Stimulated activated effector memory CD8-positive, alpha-beta T cell treated with anti-CD3 and anti-CD28 coated beads, Interleukin-12 subunit alpha, Interleukin-12 subunit beta, amount 100 ng/mL, for 72 hours (primary cell): ENCODE measurements around the gene TTBK1.
A peak's percentile ranks its signal among the peaks of the same experiment; 100 is the strongest.

Source experiments
- ATAC-seq: fragments of 150-1000 bp; cut with Tn5 transposase; 2 replicates; pipeline ENCODE4 v1.10.0; 2021
- DNase-seq, 2 donors: peaks; one replicate each; pipeline ENCODE4 v3.0.0; 2021 to 2022; ENCODE audit warnings: low spot score in 2 of 2
- H3K27ac Mint-ChIP-seq: one replicate; pipeline ENCODE4 v1.8.0; 2022; ENCODE audit warnings: mild to moderate bottlenecking, mixed read lengths
- H3K36me3 Mint-ChIP-seq: one replicate; pipeline ENCODE4 v1.8.0; 2022; ENCODE audit warnings: mild to moderate bottlenecking, mixed read lengths
- H3K4me1 Mint-ChIP-seq: one replicate; pipeline ENCODE4 v1.8.0; 2022; ENCODE audit warnings: mixed read lengths
- H3K4me3 Mint-ChIP-seq: one replicate; pipeline ENCODE4 v1.8.0; 2022; ENCODE audit warnings: mild to moderate bottlenecking, mixed read lengths
- H3K9me3 Mint-ChIP-seq: one replicate; pipeline ENCODE4 v1.8.0; 2022; ENCODE audit warnings: mixed read lengths

The TTBK1 gene

DNA sequence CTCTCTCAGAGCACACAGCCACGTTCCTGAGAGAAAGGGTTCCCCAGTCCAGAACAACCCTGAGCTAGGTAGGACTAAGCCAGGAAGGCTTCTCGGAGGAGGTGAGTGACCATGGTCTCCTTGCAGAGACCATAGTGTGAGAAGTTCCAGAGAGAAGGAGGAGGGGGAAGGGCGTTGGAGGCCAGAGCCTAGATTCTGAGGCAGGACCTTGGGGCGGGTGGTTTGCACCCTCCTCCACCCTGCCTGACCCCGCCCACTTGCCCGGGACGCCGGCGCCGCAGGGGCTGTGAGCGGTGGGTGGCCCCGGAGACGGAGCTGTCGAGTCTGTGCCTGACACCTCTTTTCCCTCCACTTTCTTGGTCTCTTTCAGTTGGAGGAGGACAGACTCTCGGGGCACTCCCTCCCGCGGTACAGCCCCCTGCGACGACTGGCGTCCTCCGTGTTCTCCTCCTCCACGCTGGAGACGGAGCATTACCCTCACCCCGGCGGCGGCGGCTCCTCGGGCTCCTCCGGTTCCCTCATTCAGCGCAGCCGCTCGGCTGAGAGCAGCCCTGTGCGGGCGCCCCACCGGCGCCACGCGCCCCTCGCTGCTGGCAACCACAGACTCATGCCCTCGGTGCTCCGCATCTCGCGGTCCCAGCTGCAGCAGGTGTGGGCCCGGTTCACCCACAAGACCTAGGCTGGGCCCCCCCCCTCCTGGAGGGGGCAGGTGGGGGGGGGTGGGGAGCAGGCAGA lies 26.2 kb downstream of the TTBK1 start:
- H3K4me1 Mint-ChIP-seq, result peaks cover 19% of the 10 kb centered on the region
- H3K36me3 Mint-ChIP-seq, result no peaks in the 10 kb centered on the region
- H3K9me3 Mint-ChIP-seq, result no peaks in the 10 kb centered on the region
- ATAC-seq (peak; percentile 63), DNase-seq (peak in 1 of 2 donors; percentile 70)
- H3K27ac Mint-ChIP-seq, result no peak overlapping the region
- H3K4me3 Mint-ChIP-seq, result peak overlapping the region; percentile 65

DNA sequence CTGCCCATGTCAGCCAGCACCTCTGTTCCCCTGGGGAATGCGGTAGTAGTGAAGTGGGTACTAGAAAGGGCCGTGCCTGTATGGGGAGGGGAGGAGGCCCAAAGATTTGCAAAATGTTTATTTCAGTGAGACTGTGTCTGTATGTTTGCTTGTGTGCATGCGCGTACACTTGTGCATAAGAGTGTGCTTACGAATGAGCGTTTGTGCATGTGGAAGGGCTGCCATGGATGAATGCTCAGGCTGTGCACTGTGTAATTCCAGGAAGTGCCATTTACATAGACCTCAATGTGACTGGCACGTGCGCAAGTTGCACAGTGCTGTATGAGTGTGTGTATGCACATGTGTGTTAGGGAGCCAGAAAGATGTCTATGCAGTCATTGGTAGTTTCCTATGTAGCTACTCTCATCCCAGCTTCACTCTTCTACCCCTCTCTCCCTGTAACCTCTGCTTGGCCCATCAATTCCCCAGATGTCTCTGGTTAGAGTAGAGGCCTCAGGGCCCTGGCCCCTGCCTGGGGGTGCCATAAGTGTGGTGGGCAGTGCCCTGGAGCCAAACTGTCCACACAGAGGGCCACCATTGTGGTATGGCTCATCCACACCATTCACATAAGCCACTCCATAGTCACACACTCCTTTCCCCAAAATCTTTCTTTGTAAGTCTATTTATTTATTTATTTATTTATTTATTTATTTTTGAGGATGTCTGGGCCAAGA lies 28.0 kb downstream of the TTBK1 start:
- H3K27ac Mint-ChIP-seq, result no peak overlapping the region
- H3K36me3 Mint-ChIP-seq, result no peaks in the 10 kb centered on the region
- H3K9me3 Mint-ChIP-seq, result no peaks in the 10 kb centered on the region
- no peak for DNase-seq
- H3K4me1 Mint-ChIP-seq, result peaks cover 24% of the 10 kb centered on the region
- peak; percentile 4 for ATAC-seq
- H3K4me3 Mint-ChIP-seq, result no peak overlapping the region

DNA sequence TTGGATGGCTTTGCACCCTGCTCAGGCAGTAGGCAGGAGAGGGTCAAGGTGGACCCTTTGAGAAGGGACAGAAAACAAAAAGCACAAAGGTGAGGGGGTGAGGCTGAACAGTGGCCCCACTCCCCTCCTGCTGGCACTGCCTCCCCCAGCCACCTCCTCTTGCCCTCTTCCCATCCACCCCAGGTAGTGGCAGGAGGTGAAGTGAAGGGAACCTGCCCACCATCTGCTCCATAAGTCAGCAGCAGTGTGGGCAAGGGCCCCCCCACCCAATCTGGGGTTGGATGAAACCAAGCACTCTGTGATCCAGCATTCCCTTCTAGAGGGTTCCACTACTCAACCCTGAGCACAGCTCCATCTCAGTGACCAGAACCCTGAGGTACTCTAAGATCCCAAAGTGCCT lies 28.7 kb downstream of the TTBK1 start:
- ATAC-seq, result no peak
- Mint-ChIP-seq H3K36me3 (no peaks in the 10 kb centered on the region), H3K4me1 (peaks cover 29% of the 10 kb centered on the region), H3K4me3 (no peak overlapping the region), H3K9me3 (no peaks in the 10 kb centered on the region), H3K27ac (no peak overlapping the region)
- DNase-seq, result no peak

DNA sequence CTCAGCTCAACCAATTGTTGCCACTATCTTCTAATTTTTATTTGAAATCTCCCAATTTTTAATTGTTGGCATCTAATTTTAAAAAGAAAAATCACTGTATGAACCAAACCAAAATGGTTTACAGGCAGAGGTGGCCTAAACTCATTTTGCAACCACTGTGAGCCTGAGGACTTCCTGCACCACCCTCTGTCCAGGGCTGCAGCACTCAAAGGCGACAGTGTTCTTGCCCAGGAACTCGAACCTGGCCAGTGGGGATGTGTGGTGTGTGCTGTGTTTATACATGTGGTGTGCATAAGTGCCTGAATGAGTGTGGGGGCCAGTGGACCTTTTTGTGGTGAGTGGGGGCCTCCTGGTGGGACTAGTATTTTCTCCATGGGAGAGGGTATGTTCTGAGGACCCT lies 30.4 kb downstream of the TTBK1 start:
- peak overlapping the region; percentile 72 for H3K4me3 Mint-ChIP-seq
- no peaks in the 10 kb centered on the region for H3K36me3 Mint-ChIP-seq
- no peak overlapping the region for H3K27ac Mint-ChIP-seq
- peaks cover 39% of the 10 kb centered on the region for H3K4me1 Mint-ChIP-seq
- ATAC-seq, result no peak
- no peak for DNase-seq
- no peaks in the 10 kb centered on the region for H3K9me3 Mint-ChIP-seq

DNA sequence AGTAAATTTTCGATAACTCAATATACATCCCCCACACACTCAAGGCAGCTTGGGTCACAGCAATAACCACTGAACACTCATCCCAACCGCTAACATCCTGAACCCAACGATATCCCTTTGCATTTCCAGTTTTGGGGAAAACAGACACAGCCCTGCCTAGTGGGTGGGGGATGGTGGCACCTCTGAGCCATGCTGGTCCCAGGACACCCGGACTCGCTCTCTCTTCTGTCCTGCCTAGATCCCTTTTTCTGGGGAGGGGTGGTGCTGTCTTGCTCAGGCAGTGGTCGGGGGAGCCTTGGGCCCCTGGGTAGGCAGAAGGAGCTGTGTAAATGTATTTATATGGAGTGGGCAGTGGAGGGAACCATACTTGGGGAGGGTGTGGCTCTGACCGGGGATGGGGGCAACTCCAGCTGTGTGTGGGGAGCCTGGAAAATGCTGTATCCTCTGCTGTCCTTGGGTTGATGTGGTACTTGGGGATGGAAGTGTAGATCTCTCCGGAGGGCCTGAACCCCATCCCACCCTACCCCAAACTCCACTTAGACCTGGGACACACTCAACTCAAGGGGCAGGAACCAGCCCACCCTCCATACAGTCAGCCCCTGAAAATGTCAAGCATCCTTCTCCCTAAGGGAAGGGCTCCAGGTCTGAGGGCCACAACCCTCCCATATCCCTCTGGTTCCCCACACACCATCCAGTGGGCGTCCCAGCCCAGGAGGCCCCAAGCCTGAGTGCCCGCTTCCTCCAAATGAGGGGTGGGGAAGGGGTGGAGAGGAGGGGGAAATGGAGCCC lies 31.0 kb downstream of the TTBK1 start:
- Mint-ChIP-seq H3K9me3 (no peaks in the 10 kb centered on the region), H3K27ac (no peak overlapping the region), H3K4me3 (peak overlapping the region; percentile 72), H3K36me3 (no peaks in the 10 kb centered on the region), H3K4me1 (peaks cover 34% of the 10 kb centered on the region)
- no peak for ATAC-seq
- no peak for DNase-seq

DNA sequence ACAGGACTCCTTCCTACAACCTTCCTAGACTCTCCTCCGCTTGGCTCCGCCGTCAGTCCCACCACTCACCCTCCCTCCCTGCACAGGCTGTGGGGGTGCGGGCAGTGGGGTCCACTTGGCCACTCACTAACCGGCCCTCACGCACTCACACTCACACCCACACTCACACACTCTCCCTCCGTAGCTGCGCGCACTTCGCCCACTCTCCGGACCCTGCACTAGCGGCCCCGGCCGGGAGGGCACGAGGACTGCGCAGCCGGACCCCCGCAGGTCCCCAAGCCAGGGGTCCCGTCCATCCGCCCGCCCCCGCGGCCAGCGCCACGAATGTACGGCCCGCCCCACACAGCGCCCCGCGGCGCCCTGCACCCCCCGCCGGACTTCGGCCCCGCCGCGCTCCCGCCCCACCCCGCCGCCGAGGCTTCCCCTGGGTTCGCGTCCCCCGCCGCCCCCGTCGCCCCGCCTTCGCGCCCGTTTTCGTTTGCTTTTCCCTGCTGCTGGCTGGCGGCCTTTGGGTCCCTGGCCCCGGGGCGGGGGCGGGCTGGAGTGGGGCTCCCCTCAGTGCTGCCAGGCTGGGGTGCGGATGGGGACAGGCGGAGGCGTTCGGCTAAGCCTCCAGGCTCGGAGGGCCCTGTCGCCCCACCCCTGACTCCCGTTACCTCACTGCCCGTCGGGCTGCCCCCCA lies 31.8 kb downstream of the TTBK1 start:
- Mint-ChIP-seq H3K36me3 (no peaks in the 10 kb centered on the region), H3K4me1 (peaks cover 30% of the 10 kb centered on the region), H3K4me3 (peak overlapping the region; percentile 72), H3K9me3 (no peaks in the 10 kb centered on the region), H3K27ac (no peak overlapping the region)
- ATAC-seq, result peak; percentile 51
- peak in 1 of 2 donors; percentile 57 for DNase-seq

DNA sequence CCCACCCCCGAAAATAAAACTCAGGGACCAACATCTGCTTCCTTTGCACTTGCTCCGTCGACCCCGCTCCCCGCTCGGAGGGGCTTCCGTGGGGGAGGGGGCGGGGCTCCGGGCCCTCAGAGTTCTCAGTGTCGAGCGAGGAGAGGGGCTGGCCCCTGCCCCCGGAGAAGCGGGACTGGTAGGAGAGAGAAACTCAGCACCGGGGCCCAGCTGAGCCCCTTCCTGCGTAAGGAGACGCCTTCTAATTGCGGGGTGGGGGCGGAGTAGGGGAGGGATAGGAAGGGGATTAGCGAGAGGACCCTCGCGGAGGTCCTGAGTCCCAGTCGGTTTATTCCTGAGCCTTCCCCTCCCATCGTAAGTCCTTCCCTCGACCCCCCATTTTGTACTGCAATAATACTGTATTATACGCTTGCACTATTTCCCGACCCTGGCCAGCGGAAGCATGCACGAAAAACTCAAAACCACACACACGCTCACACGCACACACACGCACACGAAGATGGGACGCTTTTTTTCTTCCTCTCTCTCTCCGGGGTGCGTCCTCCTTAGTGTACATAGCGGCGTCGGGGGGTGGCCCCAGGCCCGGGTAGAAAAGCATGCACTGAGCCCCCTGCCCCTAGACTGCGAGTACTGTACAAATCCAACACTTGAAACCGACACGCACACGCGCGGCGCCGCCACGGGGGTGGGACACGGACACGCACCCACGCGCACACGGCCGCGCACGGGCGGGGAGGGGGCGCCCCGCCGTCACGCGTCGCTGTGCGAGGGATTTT lies 32.7 kb downstream of the TTBK1 start:
- Mint-ChIP-seq H3K36me3 (no peaks in the 10 kb centered on the region), H3K9me3 (no peaks in the 10 kb centered on the region), H3K27ac (peak overlapping the region; percentile 81), H3K4me3 (peak overlapping the region; percentile 72), H3K4me1 (peaks cover 26% of the 10 kb centered on the region)
- peak; percentile 50 for ATAC-seq
- no peak for DNase-seq

DNA sequence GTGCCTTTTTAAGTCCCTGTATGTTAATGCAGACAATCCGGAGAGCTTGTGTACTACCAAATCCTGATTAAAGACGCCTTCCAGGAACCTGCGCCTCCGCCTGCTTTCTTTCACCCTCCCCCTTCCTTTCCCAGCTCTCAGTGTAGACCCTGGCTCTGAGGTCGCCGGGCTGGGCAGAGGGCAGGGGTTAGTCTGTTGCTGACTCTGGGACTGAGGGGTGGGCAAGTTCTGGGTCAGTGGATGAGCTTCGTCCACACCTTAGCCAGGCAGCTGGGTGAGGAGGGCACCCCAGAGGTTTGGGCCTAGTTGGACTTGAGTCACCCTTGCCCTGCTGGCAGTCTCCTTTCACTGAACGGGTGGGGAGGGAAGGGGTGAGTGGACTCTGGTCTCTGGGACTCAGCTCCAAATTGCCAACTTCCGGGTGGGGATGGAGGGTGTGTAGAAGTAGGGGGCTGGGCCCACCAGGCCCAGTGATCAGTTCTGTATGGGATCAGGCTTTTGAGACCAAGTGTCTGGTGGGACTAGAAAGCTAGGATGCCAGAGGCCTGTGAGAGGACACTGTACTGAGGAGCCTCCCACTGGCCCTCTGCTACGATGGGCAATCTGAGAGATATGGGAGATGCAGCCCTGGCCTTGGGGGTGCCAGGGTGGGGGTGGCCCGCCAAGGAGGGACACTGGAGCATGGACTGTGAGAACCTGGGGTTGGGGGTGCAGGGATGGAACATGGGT lies 33.5 kb downstream of the TTBK1 start:
- H3K27ac Mint-ChIP-seq, result peak overlapping the region; percentile 81
- ATAC-seq, result no peak
- no peaks in the 10 kb centered on the region for H3K9me3 Mint-ChIP-seq
- peaks cover 26% of the 10 kb centered on the region for H3K4me1 Mint-ChIP-seq
- no peaks in the 10 kb centered on the region for H3K36me3 Mint-ChIP-seq
- H3K4me3 Mint-ChIP-seq, result peak overlapping the region; percentile 72
- no peak for DNase-seq

DNA sequence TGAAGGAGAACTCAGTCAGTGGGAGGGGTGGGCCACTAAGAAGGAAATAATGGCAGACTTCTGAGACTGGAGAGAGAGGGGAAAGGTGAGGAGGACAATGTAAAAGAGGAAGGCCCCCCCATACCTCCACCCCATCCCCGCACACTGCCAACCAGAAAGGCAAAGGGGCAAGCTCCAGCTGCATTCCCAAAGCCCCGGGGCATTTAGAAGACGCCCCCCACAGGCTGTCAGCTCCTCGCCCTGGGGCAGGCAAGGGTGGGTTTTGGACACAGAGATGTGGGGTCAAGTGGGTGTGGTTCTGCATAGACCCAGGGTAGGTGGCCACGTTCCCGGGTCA lies 34.0 kb downstream of the TTBK1 start:
- H3K27ac Mint-ChIP-seq, result peak overlapping the region; percentile 81
- H3K36me3 Mint-ChIP-seq, result no peaks in the 10 kb centered on the region
- DNase-seq, result no peak
- no peaks in the 10 kb centered on the region for H3K9me3 Mint-ChIP-seq
- no peak for ATAC-seq
- peaks cover 26% of the 10 kb centered on the region for H3K4me1 Mint-ChIP-seq
- H3K4me3 Mint-ChIP-seq, result no peak overlapping the region

DNA sequence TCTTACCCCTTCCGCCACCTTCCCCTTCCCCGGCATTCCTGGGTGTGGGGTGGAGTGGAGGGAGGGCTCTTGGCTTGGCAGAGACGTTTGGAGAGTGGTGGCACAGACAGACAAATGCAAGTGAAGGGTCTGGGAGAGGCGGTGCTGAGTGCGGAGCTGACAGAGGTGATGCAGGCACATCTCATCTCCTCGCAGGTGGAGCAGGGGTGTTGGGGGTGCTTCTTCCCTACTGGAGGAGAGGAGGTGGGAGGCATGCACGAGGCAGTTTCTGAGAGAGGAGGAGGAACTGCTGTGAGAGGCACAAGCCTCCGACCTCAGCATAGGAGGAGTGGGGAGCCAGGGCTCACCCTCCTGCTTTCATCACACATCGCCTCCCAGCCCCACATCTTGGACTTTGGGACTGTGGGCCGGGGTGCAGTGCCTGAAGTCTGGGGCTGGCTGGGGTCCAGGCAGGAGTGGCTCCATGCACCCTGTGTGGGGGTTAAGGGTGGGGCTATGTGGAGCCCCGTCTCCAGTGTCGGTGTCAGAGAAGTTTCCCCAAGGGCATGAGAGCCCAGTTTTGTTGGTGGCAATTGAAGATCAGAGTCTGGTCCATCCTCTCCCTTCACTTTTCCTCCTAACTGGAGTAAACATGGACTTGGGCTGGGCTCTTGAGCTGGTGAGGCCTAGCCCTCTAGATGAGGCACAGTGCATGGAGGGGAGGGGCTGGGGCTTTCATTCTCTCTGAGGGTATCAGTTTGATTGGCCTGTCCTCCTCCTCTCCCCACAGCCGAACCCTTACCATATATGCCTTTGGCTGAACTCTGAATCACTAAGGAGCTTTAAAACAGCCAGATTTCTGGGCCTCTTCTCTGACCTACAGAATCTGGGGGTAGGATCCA lies 34.6 kb downstream of the TTBK1 start:
- peaks cover 26% of the 10 kb centered on the region for H3K4me1 Mint-ChIP-seq
- no peak for DNase-seq
- peak; percentile 33 for ATAC-seq
- no peaks in the 10 kb centered on the region for H3K36me3 Mint-ChIP-seq
- no peaks in the 10 kb centered on the region for H3K9me3 Mint-ChIP-seq
- H3K27ac Mint-ChIP-seq, result peak overlapping the region; percentile 36
- H3K4me3 Mint-ChIP-seq, result no peak overlapping the region

DNA sequence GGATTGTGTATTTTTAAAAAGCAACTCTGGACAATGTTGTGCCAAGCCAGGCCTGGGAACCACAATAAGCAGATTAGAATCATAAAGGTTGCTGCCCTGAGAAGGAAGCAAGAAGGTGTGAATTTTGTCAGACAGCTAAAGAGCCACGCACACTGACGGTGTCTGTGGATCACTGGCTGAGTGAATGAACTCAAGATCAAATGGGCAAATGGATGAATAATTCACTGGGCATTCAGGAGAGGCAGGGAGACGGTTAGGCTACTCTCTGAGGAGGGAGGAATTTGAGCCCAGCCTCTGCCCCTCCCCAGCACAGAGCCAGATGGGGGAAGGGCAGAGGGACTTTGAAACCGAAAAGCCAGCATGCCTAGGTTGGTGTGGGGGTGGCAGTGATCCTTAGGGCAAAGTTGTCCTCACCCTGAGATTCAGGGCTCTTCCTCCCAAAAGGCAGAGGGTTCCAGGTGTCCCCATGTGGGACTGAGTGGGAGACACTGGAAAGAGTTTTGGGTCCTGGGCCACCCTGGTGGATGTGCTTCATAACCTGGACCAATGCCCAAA lies 35.3 kb downstream of the TTBK1 start:
- Mint-ChIP-seq H3K4me3 (no peak overlapping the region), H3K36me3 (no peaks in the 10 kb centered on the region), H3K27ac (peak overlapping the region; percentile 36)

DNA sequence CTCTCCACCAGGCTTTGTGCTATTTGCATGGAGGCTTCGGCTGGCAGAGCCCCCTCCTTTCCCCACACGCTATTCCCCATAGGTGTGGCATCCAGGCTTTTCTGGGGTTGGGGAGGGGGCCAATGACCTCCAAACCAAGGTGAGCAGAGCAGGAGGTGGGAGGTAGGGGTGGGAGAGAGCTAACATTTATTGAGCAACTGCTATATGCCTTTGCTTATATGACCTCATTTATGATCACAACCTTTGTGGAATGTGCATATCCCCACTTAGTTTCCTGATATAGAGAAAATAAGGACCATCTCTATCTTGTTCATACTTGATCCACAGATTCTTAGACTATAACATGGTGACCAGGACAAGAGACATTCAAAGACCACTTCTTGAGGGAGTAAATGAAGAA lies 37.0 kb downstream of the TTBK1 start:
- no peaks in the 10 kb centered on the region for H3K36me3 Mint-ChIP-seq
- DNase-seq (no peak), ATAC-seq (no peak)
- H3K9me3 Mint-ChIP-seq, result no peaks in the 10 kb centered on the region
- no peak overlapping the region for H3K4me3 Mint-ChIP-seq
- H3K27ac Mint-ChIP-seq, result no peak overlapping the region
- peaks cover 26% of the 10 kb centered on the region for H3K4me1 Mint-ChIP-seq

More for the DNA sequence above, 35.3 kb downstream of the TTBK1 start:
- peaks cover 26% of the 10 kb centered on the region for H3K4me1 Mint-ChIP-seq
- no peaks in the 10 kb centered on the region for H3K9me3 Mint-ChIP-seq
- DNase-seq, result no peak
- ATAC-seq, result no peak

DNA sequence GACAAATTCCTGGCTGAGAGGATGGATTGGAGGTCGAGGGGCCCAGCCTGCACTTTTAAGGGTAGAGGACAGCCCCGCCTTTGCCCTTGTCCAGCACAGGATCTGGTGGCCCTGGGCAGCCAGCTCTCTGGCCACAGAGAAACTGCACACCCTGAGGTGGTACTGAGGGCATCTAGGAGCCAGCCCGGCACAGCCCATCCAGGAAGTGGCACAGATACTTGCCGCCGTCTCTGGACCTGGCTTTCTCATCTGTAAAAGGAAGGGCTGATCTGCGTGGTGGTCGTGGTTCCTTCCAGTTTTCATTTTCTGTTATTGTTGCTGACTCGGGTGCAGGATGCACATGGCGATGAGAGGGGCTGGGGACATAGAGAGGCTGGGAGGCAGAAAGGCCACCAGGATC lies 38.8 kb downstream of the TTBK1 start:
- Mint-ChIP-seq H3K9me3 (no peaks in the 10 kb centered on the region), H3K36me3 (no peaks in the 10 kb centered on the region), H3K4me3 (no peak overlapping the region), H3K4me1 (peaks cover 15% of the 10 kb centered on the region), H3K27ac (no peak overlapping the region)
- DNase-seq (no peak), ATAC-seq (no peak)
